Nephron progenitor cell (in vitro differentiated cells): ENCODE measurements around the gene MAPK13.
"Not testable (repeated sequence)": the region's sequence is repeated elsewhere in the genome, so short reads cannot be mapped to it uniquely, and the experiment has no call there.

Experiments used
- DNase-seq: peaks from one replicate; pipeline ENCODE4 v3.0.0; 2021
- H3K27ac Mint-ChIP-seq: 2 replicates; pipeline ENCODE4 v1.8.0; 2021; ENCODE audit warnings: mild to moderate bottlenecking, moderate library complexity, mixed read lengths
- H3K27me3 Mint-ChIP-seq: 2 replicates; pipeline ENCODE4 v1.8.0; 2021; ENCODE audit warnings: mild to moderate bottlenecking, low read depth, mixed read lengths; ENCODE audit not compliant: poor library complexity
- H3K36me3 Mint-ChIP-seq: 2 replicates; pipeline ENCODE4 v1.8.0; 2021; ENCODE audit warnings: low read depth, mixed read lengths
- H3K4me1 Mint-ChIP-seq: 2 replicates; pipeline ENCODE4 v1.8.0; 2021; ENCODE audit warnings: mixed read lengths
- H3K4me3 Mint-ChIP-seq: 2 replicates; pipeline ENCODE4 v1.8.0; 2021; ENCODE audit warnings: mild to moderate bottlenecking, moderate library complexity, mixed read lengths
- H3K9me3 Mint-ChIP-seq: 2 replicates; pipeline ENCODE4 v1.8.0; 2021; ENCODE audit warnings: mild to moderate bottlenecking, moderate library complexity, mixed read lengths
- CTCF ChIP-seq: fragments of 200-600 bp; sonication (generic); IDR thresholded peaks from 2 replicates; pipeline ENCODE4 v1.5.0; 2021; ENCODE audit warnings: antibody characterized with exemption

The MAPK13 gene

GRCh38 chr6:36129941-36130666 lies at the start of gene MAPK13:
Gene MAPK13 (plus strand): TSS chr6:36130513. CDS start chr6:36130583, 70 bp downstream.
- Mint-ChIP-seq H3K4me3 (peak within 1 kb of the TSS; percentile 76), H3K27me3 (peaks cover 56% of the 10 kb centered on the region), H3K27ac (no peak within 1 kb of the TSS), H3K4me1 (peaks cover 38% of the 10 kb centered on the region), H3K9me3 (no peaks in the 10 kb centered on the region), H3K36me3 (no peaks in the 10 kb centered on the region)
- peak; percentile 40 for DNase-seq
- no peak for TF ChIP-seq CTCF

GRCh38 chr6:36082318-36082717 lies 48.0 kb upstream of the MAPK13 start:
- H3K27me3 Mint-ChIP-seq: no peaks in the 10 kb centered on the region
- no peak for DNase-seq
- H3K36me3 Mint-ChIP-seq: peaks cover 88% of the 10 kb centered on the region
- peaks cover 78% of the 10 kb centered on the region for H3K9me3 Mint-ChIP-seq
- H3K4me3 Mint-ChIP-seq: no peak overlapping the region
- H3K27ac Mint-ChIP-seq: no peak overlapping the region
- no peak for TF ChIP-seq CTCF
- no peaks in the 10 kb centered on the region for H3K4me1 Mint-ChIP-seq

GRCh38 chr6:36083446-36083845 lies 46.9 kb upstream of the MAPK13 start:
- peaks cover 88% of the 10 kb centered on the region for H3K9me3 Mint-ChIP-seq
- no peak for TF ChIP-seq CTCF
- no peak overlapping the region for H3K27ac Mint-ChIP-seq
- no peak overlapping the region for H3K4me3 Mint-ChIP-seq
- H3K27me3 Mint-ChIP-seq: no peaks in the 10 kb centered on the region
- peaks cover 97% of the 10 kb centered on the region for H3K36me3 Mint-ChIP-seq
- DNase-seq: no peak
- no peaks in the 10 kb centered on the region for H3K4me1 Mint-ChIP-seq

- H3K36me3 Mint-ChIP-seq: peaks cover 78% of the 10 kb centered on the region
Observed at GRCh38 chr6:36088204-36088603, 42.1 kb upstream of the MAPK13 start.

GRCh38 chr6:36089048-36089447 lies 41.3 kb upstream of the MAPK13 start:
- Mint-ChIP-seq H3K4me1 (no peaks in the 10 kb centered on the region), H3K27ac (no peak overlapping the region), H3K27me3 (no peaks in the 10 kb centered on the region), H3K4me3 (no peak overlapping the region), H3K9me3 (peaks cover 43% of the 10 kb centered on the region), H3K36me3 (peaks cover 70% of the 10 kb centered on the region)
- TF ChIP-seq CTCF: no peak
- DNase-seq: no peak

More at GRCh38 chr6:36088204-36088603, 42.1 kb upstream of the MAPK13 start:
- not testable (repeated sequence) for H3K4me1 Mint-ChIP-seq, DNase-seq, H3K27ac Mint-ChIP-seq, H3K4me3 Mint-ChIP-seq, H3K27me3 Mint-ChIP-seq
- peaks cover 51% of the 10 kb centered on the region for H3K9me3 Mint-ChIP-seq

- no peak overlapping the region for H3K4me3 Mint-ChIP-seq
- no peak overlapping the region for H3K27ac Mint-ChIP-seq
- TF ChIP-seq CTCF: no peak
- no peaks in the 10 kb centered on the region for H3K9me3 Mint-ChIP-seq
- peaks cover 21% of the 10 kb centered on the region for H3K4me1 Mint-ChIP-seq
- H3K27me3 Mint-ChIP-seq: no peaks in the 10 kb centered on the region
- H3K36me3 Mint-ChIP-seq: peaks cover 22% of the 10 kb centered on the region
- DNase-seq: no peak
Observed at GRCh38 chr6:36094238-36094637, 36.1 kb upstream of the MAPK13 start.
